Activated naive CD8-positive, alpha-beta T cell treated with anti-CD3 and anti-CD28 coated beads, Interleukin-2, amount 10 ng/mL, durations not matched to agents 7 days and 5 days (primary cell): ENCODE results near the gene CFAP61. TPM values are rescaled to one million over a fixed set of nuclear protein-coding genes. Genes with fewer than 3 reads are reported as not detected.

Source experiments
- ATAC-seq: fragments of 150-1000 bp; cut with Tn5 transposase; one replicate; pipeline ENCODE4 v1.10.0; 2021; ENCODE audit warnings: low read depth, moderate library complexity
- POLR2A ChIA-PET: fragments of 350-600 bp; sonication (Branson Sonifier 250); formaldehyde crosslinking; loops from one replicate; lab custom pipeline; 2021; ENCODE audit warnings: antibody characterized with exemption; lab: Charles Lee
- DNase-seq: peaks from one replicate; pipeline ENCODE4 v3.0.0; 2021
- H3K27ac Mint-ChIP-seq: one replicate; pipeline ENCODE4 v1.8.0; 2022; ENCODE audit warnings: mild to moderate bottlenecking, mixed read lengths
- H3K27me3 Mint-ChIP-seq: one replicate; pipeline ENCODE4 v1.8.0; 2022; ENCODE audit warnings: mild to moderate bottlenecking, moderate library complexity, mixed read lengths
- H3K36me3 Mint-ChIP-seq: one replicate; pipeline ENCODE4 v1.8.0; 2021; ENCODE audit warnings: mild to moderate bottlenecking, mixed read lengths
- H3K4me1 Mint-ChIP-seq: one replicate; pipeline ENCODE4 v1.8.0; 2021; ENCODE audit warnings: mixed read lengths
- H3K4me3 Mint-ChIP-seq: one replicate; pipeline ENCODE4 v1.8.0; 2022; ENCODE audit warnings: mild to moderate bottlenecking, moderate library complexity, mixed read lengths
- H3K9me3 Mint-ChIP-seq: one replicate; pipeline ENCODE4 v1.8.0; 2021; ENCODE audit warnings: mixed read lengths
- total RNA-seq, 2 experiments: library from RNA; stranded (reverse); gene quantifications; one replicate each; pipeline ENCODE4 v1.2.3, GENCODE V29; 2021

Gene CFAP61
- total RNA-seq, 2 experiments from 2014 or later, result not detected

GRCh38 chr20:20184149-20184548, 131.8 kb downstream of the CFAP61 start:
- DNase-seq, result no peak
- H3K9me3 Mint-ChIP-seq, result peaks cover 4% of the 10 kb centered on the region
- H3K36me3 Mint-ChIP-seq, result no peaks in the 10 kb centered on the region
- POLR2A ChIA-PET, result no interaction called here
- H3K4me1 Mint-ChIP-seq, result no peaks in the 10 kb centered on the region
- H3K27ac Mint-ChIP-seq, result no peak overlapping the region
- no peak overlapping the region for H3K4me3 Mint-ChIP-seq
- ATAC-seq, result no peak
- peaks cover 8% of the 10 kb centered on the region for H3K27me3 Mint-ChIP-seq

- POLR2A ChIA-PET, result no interaction called here
- H3K9me3 Mint-ChIP-seq, result peaks cover 4% of the 10 kb centered on the region
- no peaks in the 10 kb centered on the region for H3K4me1 Mint-ChIP-seq
- no peak for ATAC-seq
- peaks cover 8% of the 10 kb centered on the region for H3K27me3 Mint-ChIP-seq
- no peak overlapping the region for H3K4me3 Mint-ChIP-seq
- DNase-seq, result no peak
- no peaks in the 10 kb centered on the region for H3K36me3 Mint-ChIP-seq
- H3K27ac Mint-ChIP-seq, result no peak overlapping the region
These were observed 132.4 kb downstream of the CFAP61 start for GRCh38 chr20:20184706-20185105.

GRCh38 chr20:20188647-20189046, 136.3 kb downstream of the CFAP61 start:
- POLR2A ChIA-PET, result no interaction called here
- Mint-ChIP-seq H3K9me3 (peaks cover 2% of the 10 kb centered on the region), H3K4me3 (no peak overlapping the region), H3K4me1 (no peaks in the 10 kb centered on the region), H3K36me3 (no peaks in the 10 kb centered on the region), H3K27ac (no peak overlapping the region), H3K27me3 (peaks cover 14% of the 10 kb centered on the region)
- no peak for DNase-seq
- ATAC-seq, result no peak

GRCh38 chr20:20192366-20192765, 140.0 kb downstream of the CFAP61 start:
- no peaks in the 10 kb centered on the region for H3K36me3 Mint-ChIP-seq
- peaks cover 13% of the 10 kb centered on the region for H3K27me3 Mint-ChIP-seq
- H3K4me1 Mint-ChIP-seq, result no peaks in the 10 kb centered on the region
- H3K9me3 Mint-ChIP-seq, result no peaks in the 10 kb centered on the region
- POLR2A ChIA-PET, result no interaction called here
- no peak overlapping the region for H3K4me3 Mint-ChIP-seq
- no peak overlapping the region for H3K27ac Mint-ChIP-seq
- no peak for ATAC-seq
- DNase-seq, result no peak

GRCh38 chr20:20195021-20195705, 142.8 kb downstream of the CFAP61 start:
- POLR2A ChIA-PET, result no interaction called here
- no peaks in the 10 kb centered on the region for H3K36me3 Mint-ChIP-seq
- H3K4me3 Mint-ChIP-seq, result no peak overlapping the region
- H3K4me1 Mint-ChIP-seq, result no peaks in the 10 kb centered on the region
- ATAC-seq (no peak), DNase-seq (no peak)
- H3K27ac Mint-ChIP-seq, result no peak overlapping the region
- peaks cover 19% of the 10 kb centered on the region for H3K27me3 Mint-ChIP-seq
- H3K9me3 Mint-ChIP-seq, result no peaks in the 10 kb centered on the region

GRCh38 chr20:20196610-20197009, 144.3 kb downstream of the CFAP61 start:
- no peaks in the 10 kb centered on the region for H3K4me1 Mint-ChIP-seq
- no peaks in the 10 kb centered on the region for H3K36me3 Mint-ChIP-seq
- H3K4me3 Mint-ChIP-seq, result no peak overlapping the region
- ATAC-seq (no peak), DNase-seq (no peak)
- peaks cover 22% of the 10 kb centered on the region for H3K27me3 Mint-ChIP-seq
- no peak overlapping the region for H3K27ac Mint-ChIP-seq
- no peaks in the 10 kb centered on the region for H3K9me3 Mint-ChIP-seq
- POLR2A ChIA-PET, result no interaction called here

GRCh38 chr20:20198011-20198410, 145.7 kb downstream of the CFAP61 start:
- no peak overlapping the region for H3K4me3 Mint-ChIP-seq
- peaks cover 16% of the 10 kb centered on the region for H3K27me3 Mint-ChIP-seq
- ATAC-seq (no peak), DNase-seq (no peak)
- no peak overlapping the region for H3K27ac Mint-ChIP-seq
- POLR2A ChIA-PET, result no interaction called here
- no peaks in the 10 kb centered on the region for H3K4me1 Mint-ChIP-seq
- no peaks in the 10 kb centered on the region for H3K36me3 Mint-ChIP-seq
- H3K9me3 Mint-ChIP-seq, result no peaks in the 10 kb centered on the region

- Mint-ChIP-seq H3K4me3 (no peak overlapping the region), H3K27ac (no peak overlapping the region), H3K9me3 (no peaks in the 10 kb centered on the region), H3K27me3 (peaks cover 12% of the 10 kb centered on the region), H3K4me1 (no peaks in the 10 kb centered on the region), H3K36me3 (no peaks in the 10 kb centered on the region)
- DNase-seq (no peak), ATAC-seq (no peak)
- POLR2A ChIA-PET, result no interaction called here
These were observed 147.2 kb downstream of the CFAP61 start for GRCh38 chr20:20199361-20200160.

GRCh38 chr20:20201124-20201523, 148.8 kb downstream of the CFAP61 start:
- Mint-ChIP-seq H3K27ac (no peak overlapping the region), H3K4me3 (no peak overlapping the region), H3K4me1 (no peaks in the 10 kb centered on the region), H3K36me3 (no peaks in the 10 kb centered on the region), H3K9me3 (no peaks in the 10 kb centered on the region), H3K27me3 (peaks cover 11% of the 10 kb centered on the region)
- no peak for DNase-seq
- ATAC-seq, result no peak
- POLR2A ChIA-PET, result no interaction called here

- ATAC-seq, result no peak
- Mint-ChIP-seq H3K4me3 (no peak overlapping the region), H3K27ac (no peak overlapping the region), H3K36me3 (no peaks in the 10 kb centered on the region), H3K27me3 (peaks cover 13% of the 10 kb centered on the region), H3K4me1 (no peaks in the 10 kb centered on the region), H3K9me3 (no peaks in the 10 kb centered on the region)
- DNase-seq, result no peak
- POLR2A ChIA-PET, result no interaction called here
These were observed 149.3 kb downstream of the CFAP61 start for GRCh38 chr20:20201639-20202038.

GRCh38 chr20:20202768-20203167, 150.4 kb downstream of the CFAP61 start:
- no peaks in the 10 kb centered on the region for H3K4me1 Mint-ChIP-seq
- POLR2A ChIA-PET, result no interaction called here
- no peak overlapping the region for H3K27ac Mint-ChIP-seq
- no peaks in the 10 kb centered on the region for H3K9me3 Mint-ChIP-seq
- H3K36me3 Mint-ChIP-seq, result no peaks in the 10 kb centered on the region
- ATAC-seq (no peak), DNase-seq (no peak)
- H3K27me3 Mint-ChIP-seq, result peaks cover 14% of the 10 kb centered on the region
- no peak overlapping the region for H3K4me3 Mint-ChIP-seq

- no peak overlapping the region for H3K4me3 Mint-ChIP-seq
- H3K27me3 Mint-ChIP-seq, result peaks cover 11% of the 10 kb centered on the region
- no peaks in the 10 kb centered on the region for H3K36me3 Mint-ChIP-seq
- POLR2A ChIA-PET, result no interaction called here
- H3K4me1 Mint-ChIP-seq, result no peaks in the 10 kb centered on the region
- DNase-seq (no peak), ATAC-seq (no peak)
- no peak overlapping the region for H3K27ac Mint-ChIP-seq
- no peaks in the 10 kb centered on the region for H3K9me3 Mint-ChIP-seq
These were observed 151.5 kb downstream of the CFAP61 start for GRCh38 chr20:20203784-20204183.

GRCh38 chr20:20204256-20204655, 151.9 kb downstream of the CFAP61 start:
- H3K27ac Mint-ChIP-seq, result no peak overlapping the region
- no peaks in the 10 kb centered on the region for H3K9me3 Mint-ChIP-seq
- no peak overlapping the region for H3K4me3 Mint-ChIP-seq
- ATAC-seq (no peak), DNase-seq (no peak)
- POLR2A ChIA-PET, result no interaction called here
- peaks cover 9% of the 10 kb centered on the region for H3K27me3 Mint-ChIP-seq
- H3K36me3 Mint-ChIP-seq, result no peaks in the 10 kb centered on the region
- H3K4me1 Mint-ChIP-seq, result no peaks in the 10 kb centered on the region
